Measurements from ENCODE around the gene TMEM130. TPM values are rescaled to one million over a fixed set of nuclear protein-coding genes. Genes with fewer than 3 reads are reported as not detected.

Gene TMEM130
- total and polyA plus RNA-seq, 4 donors, result not detected

DNA sequence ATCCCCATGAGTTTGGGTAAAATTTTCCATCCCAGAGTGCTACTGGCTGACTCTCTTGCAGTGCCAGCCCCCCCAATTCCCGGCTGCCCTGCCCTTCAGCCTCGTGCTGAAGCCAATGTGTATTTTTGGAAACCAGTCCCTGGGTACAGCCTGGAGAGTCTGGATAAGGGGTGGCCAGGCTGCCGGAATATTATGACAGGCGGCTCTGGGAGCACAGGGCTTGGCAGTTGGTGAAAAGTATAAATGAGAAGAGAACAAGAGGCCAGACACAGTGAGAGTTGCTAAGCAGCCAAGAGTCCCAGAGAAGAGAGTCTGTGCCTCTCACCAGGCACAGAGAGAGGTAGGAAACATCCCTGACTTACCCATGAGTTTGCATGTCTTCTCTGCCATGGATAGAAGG lies 53.6 kb downstream of the TMEM130 start (continued):
- TF ChIP-seq, protein P1, sequence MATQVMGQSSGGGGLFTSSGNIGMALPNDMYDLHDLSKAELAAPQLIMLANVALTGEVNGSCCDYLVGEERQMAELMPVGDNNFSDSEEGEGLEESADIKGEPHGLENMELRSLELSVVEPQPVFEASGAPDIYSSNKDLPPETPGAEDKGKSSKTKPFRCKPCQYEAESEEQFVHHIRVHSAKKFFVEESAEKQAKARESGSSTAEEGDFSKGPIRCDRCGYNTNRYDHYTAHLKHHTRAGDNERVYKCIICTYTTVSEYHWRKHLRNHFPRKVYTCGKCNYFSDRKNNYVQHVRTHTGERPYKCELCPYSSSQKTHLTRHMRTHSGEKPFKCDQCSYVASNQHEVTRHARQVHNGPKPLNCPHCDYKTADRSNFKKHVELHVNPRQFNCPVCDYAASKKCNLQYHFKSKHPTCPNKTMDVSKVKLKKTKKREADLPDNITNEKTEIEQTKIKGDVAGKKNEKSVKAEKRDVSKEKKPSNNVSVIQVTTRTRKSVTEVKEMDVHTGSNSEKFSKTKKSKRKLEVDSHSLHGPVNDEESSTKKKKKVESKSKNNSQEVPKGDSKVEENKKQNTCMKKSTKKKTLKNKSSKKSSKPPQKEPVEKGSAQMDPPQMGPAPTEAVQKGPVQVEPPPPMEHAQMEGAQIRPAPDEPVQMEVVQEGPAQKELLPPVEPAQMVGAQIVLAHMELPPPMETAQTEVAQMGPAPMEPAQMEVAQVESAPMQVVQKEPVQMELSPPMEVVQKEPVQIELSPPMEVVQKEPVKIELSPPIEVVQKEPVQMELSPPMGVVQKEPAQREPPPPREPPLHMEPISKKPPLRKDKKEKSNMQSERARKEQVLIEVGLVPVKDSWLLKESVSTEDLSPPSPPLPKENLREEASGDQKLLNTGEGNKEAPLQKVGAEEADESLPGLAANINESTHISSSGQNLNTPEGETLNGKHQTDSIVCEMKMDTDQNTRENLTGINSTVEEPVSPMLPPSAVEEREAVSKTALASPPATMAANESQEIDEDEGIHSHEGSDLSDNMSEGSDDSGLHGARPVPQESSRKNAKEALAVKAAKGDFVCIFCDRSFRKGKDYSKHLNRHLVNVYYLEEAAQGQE (IDR thresholded peaks at IDR 0.05), result no peak

- Histone ChIP-seq H3K9ac (ENCODE audit: low read depth in 1 of 2, low read length in 2 of 2) (no peak overlapping the region), H3K9me3 (ENCODE audit: control insufficient read depth in 4 of 4, low read length in 3 of 4) (no peaks in the 10 kb centered on the region), H3K27me3 (ENCODE audit: control insufficient read depth in 4 of 4, insufficient read depth in 4 of 4, low read length in 3 of 4) (no peaks in the 10 kb centered on the region), H3K36me3 (ENCODE audit: control insufficient read depth in 4 of 4, insufficient read depth in 3 of 4, low read depth in 1 of 4, low read length in 3 of 4) (no peaks in the 10 kb centered on the region), H3K4me1 (ENCODE audit: control insufficient read depth in 4 of 4, insufficient read depth in 4 of 4, low read length in 3 of 4) (no peaks in the 10 kb centered on the region), H3K27ac (ENCODE audit: low read depth in 1 of 2, low read length in 2 of 2) (no peak overlapping the region), H3K4me3 (ENCODE audit: low read depth in 1 of 3, low read length in 3 of 3) (no peak overlapping the region)
- DNase-seq (ENCODE audit: low spot score), result no peak
- TF ChIP-seq HNF4A (conservative IDR thresholded peaks at IDR 0.05) (no peak), NR2F2 (IDR thresholded peaks at IDR 0.05) (no peak), YY1 (IDR thresholded peaks at IDR 0.05) (no peak), SP1 (IDR thresholded peaks at IDR 0.05) (no peak), RAD21 (IDR thresholded peaks at IDR 0.05) (no peak), HNF4G (IDR thresholded peaks at IDR 0.05) (no peak), FOXA1 (IDR thresholded peaks at IDR 0.05) (no peak), FOXA2 (IDR thresholded peaks at IDR 0.05) (no peak)
- TF ChIP-seq, protein P2, sequence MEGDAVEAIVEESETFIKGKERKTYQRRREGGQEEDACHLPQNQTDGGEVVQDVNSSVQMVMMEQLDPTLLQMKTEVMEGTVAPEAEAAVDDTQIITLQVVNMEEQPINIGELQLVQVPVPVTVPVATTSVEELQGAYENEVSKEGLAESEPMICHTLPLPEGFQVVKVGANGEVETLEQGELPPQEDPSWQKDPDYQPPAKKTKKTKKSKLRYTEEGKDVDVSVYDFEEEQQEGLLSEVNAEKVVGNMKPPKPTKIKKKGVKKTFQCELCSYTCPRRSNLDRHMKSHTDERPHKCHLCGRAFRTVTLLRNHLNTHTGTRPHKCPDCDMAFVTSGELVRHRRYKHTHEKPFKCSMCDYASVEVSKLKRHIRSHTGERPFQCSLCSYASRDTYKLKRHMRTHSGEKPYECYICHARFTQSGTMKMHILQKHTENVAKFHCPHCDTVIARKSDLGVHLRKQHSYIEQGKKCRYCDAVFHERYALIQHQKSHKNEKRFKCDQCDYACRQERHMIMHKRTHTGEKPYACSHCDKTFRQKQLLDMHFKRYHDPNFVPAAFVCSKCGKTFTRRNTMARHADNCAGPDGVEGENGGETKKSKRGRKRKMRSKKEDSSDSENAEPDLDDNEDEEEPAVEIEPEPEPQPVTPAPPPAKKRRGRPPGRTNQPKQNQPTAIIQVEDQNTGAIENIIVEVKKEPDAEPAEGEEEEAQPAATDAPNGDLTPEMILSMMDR (IDR thresholded peaks at IDR 0.05; ENCODE audit: low read depth, low read length, missing input control), result no peak
- TF ChIP-seq, protein P3, sequence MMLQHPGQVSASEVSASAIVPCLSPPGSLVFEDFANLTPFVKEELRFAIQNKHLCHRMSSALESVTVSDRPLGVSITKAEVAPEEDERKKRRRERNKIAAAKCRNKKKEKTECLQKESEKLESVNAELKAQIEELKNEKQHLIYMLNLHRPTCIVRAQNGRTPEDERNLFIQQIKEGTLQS (IDR thresholded peaks at IDR 0.05), result no peak
- TF ChIP-seq, protein P1 (IDR thresholded peaks at IDR 0.05), result no peak
- TF ChIP-seq, protein P4, sequence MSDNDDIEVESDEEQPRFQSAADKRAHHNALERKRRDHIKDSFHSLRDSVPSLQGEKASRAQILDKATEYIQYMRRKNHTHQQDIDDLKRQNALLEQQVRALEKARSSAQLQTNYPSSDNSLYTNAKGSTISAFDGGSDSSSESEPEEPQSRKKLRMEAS (IDR thresholded peaks at IDR 0.05), result no peak
- 70% methylated on average over 1 of the region's 1 CpG for WGBS
Measured at GRCh38 chr7:98815313-98815712, 54.5 kb downstream of the TMEM130 start.

All from liver (tissue), 9 donors.